Breast epithelium (tissue), 3 donors: ENCODE results near the gene UGT1A9.

Experiments used
- POLR2A ChIP-seq: fragments of 450-650 bp; IDR thresholded peaks from one replicate; pipeline ENCODE4 v1.6.1; 2016; ENCODE audit warnings: antibody characterized with exemption, mild to moderate bottlenecking, moderate library complexity
- POLR2AphosphoS5 ChIP-seq, 3 donors: sonication (generic); formaldehyde crosslinking; IDR thresholded peaks; one replicate each; pipeline ENCODE4 v1.6.1; 2017; ENCODE audit warnings: antibody characterized with exemption in 3 of 3
- TF ChIP-seq, protein P1 (sequence below), 3 donors: fragments of 450-650 bp; IDR thresholded peaks; one replicate each; pipeline ENCODE4 v1.5.1; 2016 to 2017; ENCODE audit warnings: antibody characterized with exemption in 3 of 3, mild to moderate bottlenecking in 3 of 3, moderate library complexity in 3 of 3

DNA sequence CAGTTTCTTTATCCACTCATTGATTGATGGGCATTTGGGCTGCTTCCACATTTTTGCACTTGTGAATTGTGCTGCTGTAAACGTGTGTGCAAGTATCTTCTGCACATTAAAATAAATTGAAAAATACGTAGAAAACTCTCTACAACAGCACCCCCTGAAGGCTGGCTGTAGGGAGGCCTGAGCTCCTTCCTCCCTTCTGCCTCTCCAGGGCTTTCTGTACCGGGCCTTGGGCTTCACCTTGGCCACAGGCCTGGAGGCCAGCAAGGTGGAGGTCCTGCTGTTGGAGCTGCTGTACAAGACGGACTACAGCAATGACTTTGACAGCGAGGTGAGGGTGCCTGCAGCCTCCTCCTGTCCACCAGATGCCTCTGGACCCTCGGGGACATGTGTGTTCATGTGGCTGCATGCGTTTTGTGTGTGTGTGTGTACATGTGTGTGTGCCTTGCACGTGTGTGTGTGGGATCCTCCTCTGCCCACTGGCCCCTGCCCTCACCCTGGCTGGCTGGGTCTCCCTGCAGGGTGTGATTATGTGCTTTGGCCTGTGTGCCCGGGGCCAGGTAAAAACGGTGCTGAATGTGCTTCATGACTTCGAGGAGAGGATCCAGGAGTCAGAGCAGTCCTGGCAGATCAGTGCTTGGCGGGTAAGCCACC is 135.6 kb downstream of the UGT1A9 start:
- TF ChIP-seq, protein P1, sequence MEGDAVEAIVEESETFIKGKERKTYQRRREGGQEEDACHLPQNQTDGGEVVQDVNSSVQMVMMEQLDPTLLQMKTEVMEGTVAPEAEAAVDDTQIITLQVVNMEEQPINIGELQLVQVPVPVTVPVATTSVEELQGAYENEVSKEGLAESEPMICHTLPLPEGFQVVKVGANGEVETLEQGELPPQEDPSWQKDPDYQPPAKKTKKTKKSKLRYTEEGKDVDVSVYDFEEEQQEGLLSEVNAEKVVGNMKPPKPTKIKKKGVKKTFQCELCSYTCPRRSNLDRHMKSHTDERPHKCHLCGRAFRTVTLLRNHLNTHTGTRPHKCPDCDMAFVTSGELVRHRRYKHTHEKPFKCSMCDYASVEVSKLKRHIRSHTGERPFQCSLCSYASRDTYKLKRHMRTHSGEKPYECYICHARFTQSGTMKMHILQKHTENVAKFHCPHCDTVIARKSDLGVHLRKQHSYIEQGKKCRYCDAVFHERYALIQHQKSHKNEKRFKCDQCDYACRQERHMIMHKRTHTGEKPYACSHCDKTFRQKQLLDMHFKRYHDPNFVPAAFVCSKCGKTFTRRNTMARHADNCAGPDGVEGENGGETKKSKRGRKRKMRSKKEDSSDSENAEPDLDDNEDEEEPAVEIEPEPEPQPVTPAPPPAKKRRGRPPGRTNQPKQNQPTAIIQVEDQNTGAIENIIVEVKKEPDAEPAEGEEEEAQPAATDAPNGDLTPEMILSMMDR (IDR thresholded peaks at IDR 0.05) = no peak
- no peak for TF ChIP-seq POLR2AphosphoS5 (IDR thresholded peaks at IDR 0.05)
- no peak for TF ChIP-seq POLR2A
